Measurements from ENCODE around the gene VWA7. TPM values are rescaled to one million over a fixed set of nuclear protein-coding genes. Genes with fewer than 3 reads are reported as not detected.
"Not testable (repeated sequence)": the region's sequence is repeated elsewhere in the genome, so short reads cannot be mapped to it uniquely, and the experiment has no call there.

Gene VWA7
- total RNA-seq, 2 donors from 2014 or later, result 4.2 to 6.3 TPM

DNA sequence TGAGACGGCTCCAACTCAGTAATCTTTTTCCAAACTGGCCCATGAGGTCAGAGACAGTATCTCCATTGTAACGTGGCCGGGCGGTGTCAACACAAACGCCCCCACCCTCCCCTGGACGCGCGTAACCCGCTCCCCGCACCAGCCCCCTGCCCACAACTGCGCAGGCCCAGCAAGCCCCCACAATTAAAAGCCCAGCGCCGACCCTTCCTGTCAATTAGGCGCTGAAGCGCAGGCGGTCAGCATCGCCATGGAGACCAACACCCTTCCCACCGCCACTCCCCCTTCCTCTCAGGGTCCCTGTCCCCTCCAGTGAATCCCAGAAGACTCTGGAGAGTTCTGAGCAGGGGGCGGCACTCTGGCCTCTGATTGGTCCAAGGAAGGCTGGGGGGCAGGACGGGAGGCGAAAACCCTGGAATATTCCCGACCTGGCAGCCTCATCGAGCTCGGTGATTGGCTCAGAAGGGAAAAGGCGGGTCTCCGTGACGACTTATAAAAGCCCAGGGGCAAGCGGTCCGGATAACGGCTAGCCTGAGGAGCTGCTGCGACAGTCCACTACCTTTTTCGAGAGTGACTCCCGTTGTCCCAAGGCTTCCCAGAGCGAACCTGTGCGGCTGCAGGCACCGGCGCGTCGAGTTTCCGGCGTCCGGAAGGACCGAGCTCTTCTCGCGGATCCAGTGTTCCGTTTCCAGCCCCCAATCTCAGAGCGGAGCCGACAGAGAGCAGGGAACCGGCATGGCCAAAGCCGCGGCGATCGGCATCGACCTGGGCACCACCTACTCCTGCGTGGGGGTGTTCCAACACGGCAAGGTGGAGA, 38.1 kb upstream of the VWA7 start, which contains the start of the genes HSPA1A and HSPA1L:
Gene HSPA1A (plus strand): TSS at position 519 of the 814 bp plus-strand sequence. CDS start 214 bp downstream, at position 733.
Gene HSPA1L (minus strand): TSS at position 259 of the 814 bp plus-strand sequence. CDS start 3,311 bp downstream, outside the sequence.
- peaks cover 44% of the 10 kb centered on the region for H3K4me1 ChIP-seq
- ATAC-seq (peak; percentile 76), DNase-seq (peak; percentile 93 to 95 (median 94))
- H3K27ac ChIP-seq, result peak within 1 kb of the TSS; percentile 88 to 100 (median 94)
- intact Hi-C loops (cut with DNase I), result no loop called here
- WGBS, 2 donors, result 0% methylated on average over 54 of the region's 56 CpGs; no CpG with 5 or more reads in 1 of the 2 donors
- H3K4me3 ChIP-seq, result peak within 1 kb of the TSS in 1 of 2 donors; percentile 36
- no peaks in the 10 kb centered on the region for H3K9me3 ChIP-seq
- no peaks in the 10 kb centered on the region for H3K36me3 ChIP-seq (replicated peaks in 1 of 2; ENCODE audit: insufficient read depth in 1 of 2, low read depth in 2 of 2)
- H3K27me3 ChIP-seq, result no peaks in the 10 kb centered on the region
- TF ChIP-seq, protein P1, sequence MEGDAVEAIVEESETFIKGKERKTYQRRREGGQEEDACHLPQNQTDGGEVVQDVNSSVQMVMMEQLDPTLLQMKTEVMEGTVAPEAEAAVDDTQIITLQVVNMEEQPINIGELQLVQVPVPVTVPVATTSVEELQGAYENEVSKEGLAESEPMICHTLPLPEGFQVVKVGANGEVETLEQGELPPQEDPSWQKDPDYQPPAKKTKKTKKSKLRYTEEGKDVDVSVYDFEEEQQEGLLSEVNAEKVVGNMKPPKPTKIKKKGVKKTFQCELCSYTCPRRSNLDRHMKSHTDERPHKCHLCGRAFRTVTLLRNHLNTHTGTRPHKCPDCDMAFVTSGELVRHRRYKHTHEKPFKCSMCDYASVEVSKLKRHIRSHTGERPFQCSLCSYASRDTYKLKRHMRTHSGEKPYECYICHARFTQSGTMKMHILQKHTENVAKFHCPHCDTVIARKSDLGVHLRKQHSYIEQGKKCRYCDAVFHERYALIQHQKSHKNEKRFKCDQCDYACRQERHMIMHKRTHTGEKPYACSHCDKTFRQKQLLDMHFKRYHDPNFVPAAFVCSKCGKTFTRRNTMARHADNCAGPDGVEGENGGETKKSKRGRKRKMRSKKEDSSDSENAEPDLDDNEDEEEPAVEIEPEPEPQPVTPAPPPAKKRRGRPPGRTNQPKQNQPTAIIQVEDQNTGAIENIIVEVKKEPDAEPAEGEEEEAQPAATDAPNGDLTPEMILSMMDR (IDR thresholded peaks at IDR 0.05), result peak in 2 of 7 experiments; percentile 8 to 10
- TF ChIP-seq POLR2A (IDR thresholded peaks at IDR 0.05), result peak; percentile 99 to 100 (median 100)

DNA sequence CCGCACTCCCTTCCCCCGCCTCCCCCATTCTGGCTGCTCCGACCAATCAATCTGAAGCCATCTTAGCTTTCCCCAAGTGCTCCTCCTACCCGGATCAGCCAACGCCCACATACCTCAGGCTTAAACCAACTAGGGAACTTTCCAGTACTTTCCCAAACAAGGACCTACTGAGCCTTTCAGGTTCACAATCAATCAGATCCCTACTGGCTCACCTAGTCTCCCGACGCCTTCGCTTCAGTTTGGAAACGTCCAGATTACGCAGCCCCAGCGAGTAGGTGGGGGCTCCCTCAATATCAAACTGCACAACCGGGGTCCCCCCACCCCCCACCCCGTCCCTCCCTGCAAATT, 37.5 kb upstream of the VWA7 start:
- Histone ChIP-seq H3K9me3 (no peaks in the 10 kb centered on the region), H3K4me3 (no peak overlapping the region), H3K27ac (peak overlapping the region; percentile 88 to 100 (median 94)), H3K4me1 (peaks cover 38% of the 10 kb centered on the region), H3K27me3 (no peaks in the 10 kb centered on the region), H3K36me3 (replicated peaks in 1 of 2; ENCODE audit: insufficient read depth in 1 of 2, low read depth in 2 of 2) (no peaks in the 10 kb centered on the region)
- TF ChIP-seq, protein P1 (IDR thresholded peaks at IDR 0.05), result no peak
- TF ChIP-seq POLR2A (IDR thresholded peaks at IDR 0.05), result peak in 2 of 3 donors; percentile 1 to 31
- ATAC-seq (peak; percentile 89), DNase-seq (peak; percentile 94 to 98 (median 96))
- 0% methylated on average over 5 to 13 of the region's 13 CpGs for WGBS, 2 donors
- intact Hi-C loops (cut with DNase I), result no loop called here

DNA sequence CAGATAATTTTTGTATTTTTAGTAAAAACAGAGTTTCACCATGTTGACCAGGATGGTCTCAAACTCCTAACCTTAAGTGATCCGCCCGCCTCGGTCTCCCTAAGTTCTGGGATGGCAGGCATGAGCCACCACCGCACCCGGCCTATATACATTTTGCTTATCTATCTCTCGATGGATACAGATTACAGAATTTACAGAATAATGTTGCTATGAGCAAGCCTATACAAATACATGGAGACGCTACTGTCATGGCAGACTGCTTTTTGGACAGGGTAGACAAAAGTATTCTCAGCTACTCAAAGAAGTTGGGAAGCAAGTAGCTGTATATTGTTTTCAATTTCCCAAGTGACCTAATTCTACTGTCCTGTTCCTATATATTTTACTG, 36.3 kb upstream of the VWA7 start:
- Histone ChIP-seq H3K4me3 (no peak overlapping the region), H3K4me1 (peaks cover 27% of the 10 kb centered on the region), H3K27me3 (no peaks in the 10 kb centered on the region), H3K36me3 (replicated peaks in 1 of 2; ENCODE audit: insufficient read depth in 1 of 2, low read depth in 2 of 2) (no peaks in the 10 kb centered on the region), H3K9me3 (no peaks in the 10 kb centered on the region), H3K27ac (peak overlapping the region; percentile 66 to 100 (median 94))
- DNase-seq (no peak), ATAC-seq (no peak)
- intact Hi-C loops (cut with DNase I), result no loop called here
- WGBS, 2 donors, result 85 to 88% methylated on average over 7 of the region's 7 CpGs
- no peak for TF ChIP-seq POLR2A (IDR thresholded peaks at IDR 0.05)
- TF ChIP-seq, protein P1 (IDR thresholded peaks at IDR 0.05), result no peak

DNA sequence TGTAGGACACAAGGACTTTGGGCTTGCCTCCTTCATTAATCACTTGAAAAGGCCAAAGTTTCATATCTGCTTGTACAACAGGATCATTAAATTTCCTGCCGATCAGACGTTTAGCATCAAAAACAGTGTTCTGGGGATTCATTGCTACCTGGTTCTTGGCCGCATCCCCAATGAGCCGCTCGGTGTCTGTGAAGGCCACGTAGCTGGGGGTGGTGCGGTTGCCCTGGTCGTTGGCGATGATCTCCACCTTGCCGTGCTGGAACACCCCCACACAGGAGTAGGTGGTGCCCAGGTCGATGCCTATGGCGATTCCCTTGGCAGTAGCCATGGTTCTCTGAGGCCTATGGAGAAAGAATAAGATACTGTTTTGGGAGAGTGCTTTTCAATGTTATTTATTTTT, 34.5 kb upstream of the VWA7 start:
- Histone ChIP-seq H3K4me1 (peaks cover 21% of the 10 kb centered on the region), H3K36me3 (replicated peaks in 1 of 2; ENCODE audit: insufficient read depth in 1 of 2, low read depth in 2 of 2) (no peaks in the 10 kb centered on the region), H3K9me3 (no peaks in the 10 kb centered on the region), H3K27ac (no peak overlapping the region), H3K4me3 (no peak overlapping the region), H3K27me3 (no peaks in the 10 kb centered on the region)
- no peak for TF ChIP-seq POLR2A (IDR thresholded peaks at IDR 0.05)
- TF ChIP-seq, protein P1 (IDR thresholded peaks at IDR 0.05), result no peak
- intact Hi-C loops (cut with DNase I), result no loop called here
- WGBS, 2 donors, result 83 to 87% methylated on average over 12 of the region's 12 CpGs
- DNase-seq (no peak), ATAC-seq (no peak)

DNA sequence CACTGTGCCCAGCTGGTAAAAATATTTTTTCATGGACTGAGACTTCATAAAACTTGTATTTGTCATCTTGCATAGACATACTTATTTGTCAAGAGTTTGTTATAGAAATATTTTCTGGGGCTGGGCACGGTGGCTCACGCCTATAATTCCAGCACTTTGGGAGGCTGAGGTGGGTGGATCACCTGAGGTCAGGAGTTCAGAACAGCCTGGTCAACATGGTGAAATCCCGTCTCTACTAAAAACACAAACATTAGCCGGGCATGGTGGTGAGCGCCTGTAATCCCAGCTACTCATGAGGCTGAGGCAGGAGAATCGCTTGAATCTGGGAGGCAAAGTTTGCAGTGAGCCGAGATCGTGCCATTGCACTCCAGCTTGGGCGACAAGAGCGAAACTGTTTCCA, 31.5 kb upstream of the VWA7 start:
- ATAC-seq, result not testable (repeated sequence)
- WGBS, 2 donors, result 87 to 89% methylated on average over 10 of the region's 10 CpGs

More for the DNA sequence above, 31.5 kb upstream of the VWA7 start:
- H3K36me3 ChIP-seq (replicated peaks in 1 of 2; ENCODE audit: insufficient read depth in 1 of 2, low read depth in 2 of 2); H3K4me3 ChIP-seq; H3K27ac ChIP-seq; H3K27me3 ChIP-seq; H3K9me3 ChIP-seq; DNase-seq; intact Hi-C loops (cut with DNase I): not testable (repeated sequence)
- H3K4me1 ChIP-seq, result peaks cover 16% of the 10 kb centered on the region

Measured in body of pancreas (tissue), 4 donors.